Mesodermal cell (in vitro differentiated cells): ENCODE data around the gene RECK.

Experiments used
- H3K27ac ChIP-seq: 2 replicates; pipeline ENCODE4 v1.7.0; 2013; ENCODE audit warnings: mild to moderate bottlenecking, low read depth, low read length, moderate library complexity; ENCODE audit not compliant: severe bottlenecking
- H3K36me3 ChIP-seq: 2 replicates; pipeline ENCODE4 v1.7.1; 2013; ENCODE audit warnings: mild to moderate bottlenecking, low read length, moderate library complexity; ENCODE audit not compliant: control insufficient read depth, insufficient read depth
- H3K4me1 ChIP-seq: one replicate; pipeline ENCODE4 v1.7.1; 2013; ENCODE audit warnings: mild to moderate bottlenecking, low read length; ENCODE audit not compliant: insufficient read depth, control insufficient read depth, poor library complexity, severe bottlenecking
- H3K4me3 ChIP-seq: 2 replicates; pipeline ENCODE4 v1.7.0; 2013; ENCODE audit warnings: low read length, control low read depth, mild to moderate bottlenecking; ENCODE audit not compliant: insufficient read depth, poor library complexity, severe bottlenecking; ENCODE audit errors: extremely low read depth
- H3K9me3 ChIP-seq: 2 replicates; pipeline ENCODE4 v1.7.1; 2013; ENCODE audit warnings: mild to moderate bottlenecking, low read length, moderate library complexity; ENCODE audit not compliant: control insufficient read depth
- WGBS, 2 experiments: methylation state at CpG; one replicate each; pipeline ENCODE4 v1.1.5; 2013; ENCODE audit warnings: missing lambda C conversion rate in 2 of 2; ENCODE audit not compliant: insufficient coverage in 2 of 2; 5-methylcytosine and 5-hydroxymethylcytosine counted together

RECK gene

DNA sequence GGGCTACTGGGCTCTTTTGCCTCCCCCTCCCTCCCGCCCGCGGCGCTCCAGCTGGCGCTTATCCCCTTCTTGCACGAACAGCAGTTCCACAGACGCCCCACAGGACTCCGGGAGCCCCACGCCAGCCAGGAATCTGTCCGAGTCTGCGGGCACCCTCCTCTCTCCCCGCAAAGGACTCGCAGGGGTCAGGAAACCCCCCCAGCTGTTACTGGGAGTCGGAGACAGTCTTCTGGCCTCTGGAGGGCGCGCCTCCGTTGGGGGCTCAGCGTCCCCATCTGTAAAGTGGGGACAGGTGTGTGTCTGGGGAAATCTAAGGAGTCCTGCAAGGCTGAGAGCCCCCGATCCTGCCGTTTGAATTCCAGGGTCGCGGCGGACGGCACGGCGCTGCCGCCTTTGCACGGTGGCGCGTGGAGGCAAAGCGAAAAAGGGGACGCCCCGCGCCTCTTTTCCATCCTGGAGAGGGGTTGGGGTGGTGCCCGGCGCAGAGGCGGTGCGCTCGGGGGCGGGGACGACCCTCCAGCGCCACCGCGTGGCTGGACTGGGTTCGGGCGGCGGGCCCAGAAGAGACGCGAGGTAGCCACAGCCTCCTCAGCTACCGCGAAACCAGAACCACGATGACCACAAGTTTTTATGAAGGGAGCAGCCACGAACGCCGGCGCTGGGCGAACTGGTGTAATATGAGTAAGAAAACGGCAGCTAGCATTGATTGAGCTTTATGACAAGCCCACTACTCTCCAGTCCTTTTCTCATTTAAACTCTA lies 129.6 kb downstream of the RECK start:
- H3K4me1 ChIP-seq, result peaks cover 33% of the 10 kb centered on the region
- no peaks in the 10 kb centered on the region for H3K36me3 ChIP-seq
- H3K4me3 ChIP-seq, result no peak overlapping the region
- WGBS, 2 experiments, result 16 to 19% methylated on average over 33 to 40 of the region's 58 CpGs
- no peaks in the 10 kb centered on the region for H3K9me3 ChIP-seq
- H3K27ac ChIP-seq, result no peak overlapping the region

DNA sequence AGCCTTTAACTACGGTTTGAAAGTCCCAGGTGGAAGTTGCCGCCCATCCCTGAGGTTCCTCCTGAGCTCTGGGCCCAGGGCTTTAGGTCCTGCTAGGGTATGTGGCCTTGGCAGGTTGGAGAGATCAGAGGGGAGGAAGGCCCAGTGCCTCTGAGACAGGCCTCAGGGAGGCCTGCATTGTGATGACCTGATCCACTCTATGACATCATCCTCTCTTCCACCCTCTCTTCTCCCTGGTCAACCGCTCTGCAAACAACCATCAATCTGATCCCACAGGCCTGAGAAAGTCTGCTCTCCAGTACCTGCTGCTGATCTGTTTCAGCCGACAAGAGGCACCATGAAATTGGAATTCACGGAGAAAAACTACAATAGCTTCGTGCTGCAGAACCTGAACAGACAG lies 132.5 kb downstream of the RECK start, which contains the start of gene CCIN:
Gene CCIN, plus strand, starts transcription at position 223 of the 400 bp plus-strand sequence. Its CDS starts 115 bp downstream, at position 338.
- Histone ChIP-seq H3K4me3 (no peak within 1 kb of the TSS), H3K9me3 (no peaks in the 10 kb centered on the region), H3K27ac (no peak within 1 kb of the TSS), H3K4me1 (peaks cover 10% of the 10 kb centered on the region), H3K36me3 (no peaks in the 10 kb centered on the region)
- 93 to 94% methylated on average over 6 of the region's 6 CpGs for WGBS, 2 experiments

DNA sequence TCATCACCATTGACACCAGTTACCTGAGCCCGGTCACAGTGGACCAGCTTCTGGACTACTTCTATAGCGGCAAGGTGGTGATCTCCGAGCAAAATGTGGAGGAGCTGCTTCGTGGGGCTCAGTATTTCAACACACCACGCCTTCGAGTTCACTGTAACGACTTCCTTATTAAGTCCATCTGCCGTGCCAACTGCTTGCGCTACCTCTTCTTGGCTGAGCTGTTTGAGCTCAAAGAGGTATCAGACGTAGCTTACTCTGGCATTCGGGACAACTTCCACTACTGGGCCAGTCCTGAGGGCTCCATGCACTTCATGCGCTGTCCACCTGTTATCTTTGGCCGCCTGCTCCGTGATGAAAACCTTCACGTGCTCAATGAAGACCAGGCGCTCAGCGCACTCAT lies 133.0 kb downstream of the RECK start:
- Histone ChIP-seq H3K36me3 (no peaks in the 10 kb centered on the region), H3K9me3 (no peaks in the 10 kb centered on the region), H3K4me1 (peaks cover 10% of the 10 kb centered on the region), H3K4me3 (no peak overlapping the region), H3K27ac (no peak overlapping the region)
- WGBS, 2 experiments, result 97 to 98% methylated on average over 17 of the region's 17 CpGs

DNA sequence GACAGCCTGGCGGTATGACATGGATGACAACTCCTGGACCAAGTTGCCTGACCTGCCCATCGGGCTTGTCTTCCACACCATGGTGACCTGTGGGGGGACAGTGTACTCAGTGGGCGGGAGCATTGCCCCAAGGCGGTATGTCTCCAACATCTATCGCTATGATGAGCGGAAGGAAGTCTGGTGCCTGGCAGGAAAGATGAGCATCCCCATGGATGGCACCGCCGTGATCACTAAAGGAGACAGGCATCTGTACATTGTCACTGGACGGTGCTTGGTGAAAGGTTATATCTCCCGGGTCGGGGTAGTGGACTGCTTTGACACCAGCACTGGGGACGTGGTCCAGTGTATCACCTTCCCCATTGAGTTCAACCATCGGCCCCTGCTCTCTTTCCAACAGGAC lies 133.8 kb downstream of the RECK start:
- Histone ChIP-seq H3K27ac (no peak overlapping the region), H3K9me3 (no peaks in the 10 kb centered on the region), H3K4me1 (peaks cover 4% of the 10 kb centered on the region), H3K4me3 (no peak overlapping the region), H3K36me3 (no peaks in the 10 kb centered on the region)
- WGBS, 2 experiments, result 93 to 97% methylated on average over 13 of the region's 13 CpGs

DNA sequence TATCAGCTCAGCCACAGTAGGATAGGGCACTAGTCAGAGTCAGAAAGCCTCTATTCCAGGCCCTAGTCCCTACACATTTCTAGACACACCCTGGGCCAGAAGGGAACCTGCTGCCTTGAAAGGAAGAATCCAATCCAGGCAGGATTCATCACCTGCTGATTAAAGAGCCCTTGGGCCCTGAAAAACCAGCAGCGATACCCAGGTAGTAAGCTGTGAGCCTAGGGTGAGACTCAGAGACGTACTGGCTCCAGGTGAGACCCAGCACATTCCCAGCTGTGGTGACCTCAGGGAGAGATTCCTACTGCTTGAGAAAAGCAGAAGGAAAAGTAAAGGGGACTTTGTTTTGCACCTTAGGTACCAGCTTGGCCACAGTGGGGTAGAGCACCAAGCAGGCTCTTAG lies 137.1 kb downstream of the RECK start:
- no peak overlapping the region for H3K4me3 ChIP-seq
- 94 to 100% methylated on average over 2 of the region's 2 CpGs for WGBS, 2 experiments

More for the DNA sequence above, 137.1 kb downstream of the RECK start:
- Histone ChIP-seq H3K9me3 (no peaks in the 10 kb centered on the region), H3K27ac (no peak overlapping the region), H3K36me3 (no peaks in the 10 kb centered on the region), H3K4me1 (peaks cover 4% of the 10 kb centered on the region)
